HepG2 (cell line): ENCODE data around the gene KCNMB2. TPM values are rescaled to one million over a fixed set of nuclear protein-coding genes. Genes with fewer than 3 reads are reported as not detected.

Experiments used
- CHD2 ChIP-seq: IDR thresholded peaks from 2 replicates; pipeline ENCODE4 v1.6.1; 2011; ENCODE audit warnings: low read depth, low read length, improper control_type of control experiment
- GLMP ChIP-seq: sonication (generic); formaldehyde crosslinking; IDR thresholded peaks from 2 replicates; pipeline ENCODE4 v1.9.0; 2021; ENCODE audit warnings: missing genetic modification reagents, mild to moderate bottlenecking, borderline replicate concordance
- polyA plus RNA-seq, 8 experiments: library from polyadenylated mRNA; depleted of rRNA in 3 of 8; stranded (reverse) in 7 of 8; unstranded in 1 of 8; fragments of >200 nt; fragmentation: Illumina TruSeq in 4 of 8; extraction: Trizol in 4 of 8; gene quantifications; 2 replicates each; pipeline versions ENCODE4 v1.2.1 to v1.2.3, GENCODE V29; 2011 to 2016; ENCODE audit warnings: low read depth in 4 of 8, missing spikeins in 1 of 8, mixed read lengths in 1 of 8; ENCODE audit not compliant: insufficient read depth in 1 of 8
- total RNA-seq, 5 experiments: library from RNA; depleted of rRNA; stranded (reverse); fragments of >200 nt; fragmentation: Illumina TruSeq; extraction: Trizol; gene quantifications; 2 replicates each; pipeline ENCODE4 v1.2.3, GENCODE V29; 2016; ENCODE audit warnings: low read depth in 1 of 5
- TF ChIP-seq, protein P1 (sequence below): sonication (generic); formaldehyde crosslinking; IDR thresholded peaks from one replicate; pipeline ENCODE4 v1.5.1; 2020; ENCODE audit warnings: mild to moderate bottlenecking, missing genetic modification reagents; ENCODE audit errors: not compliant biosample characterization

KCNMB2 gene
- total and polyA plus RNA-seq, 2 of the 13 experiments (the other 11 are each of a cell fraction or from before 2014, with no cell fraction given): not detected

DNA sequence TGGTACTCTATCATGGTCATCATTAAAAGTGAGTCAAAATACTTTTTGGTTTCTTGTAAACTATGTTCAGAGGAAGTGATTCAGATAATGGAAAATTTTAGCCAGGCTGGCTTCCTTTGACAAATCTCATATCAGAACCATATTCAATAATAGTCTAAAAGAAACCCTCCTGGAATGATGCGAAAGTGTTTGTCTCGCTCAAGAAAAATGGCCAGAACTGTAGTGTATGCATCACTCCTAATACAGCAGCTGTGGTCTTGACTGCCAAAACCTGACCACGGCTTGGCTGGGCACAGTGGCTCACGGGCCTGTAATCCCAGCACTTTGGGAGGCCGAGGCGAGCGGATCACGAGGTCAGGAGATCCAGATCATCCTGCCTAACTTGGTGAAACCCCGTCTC is 35.6 kb upstream of the KCNMB2 start (continued):
- TF ChIP-seq, protein P1, sequence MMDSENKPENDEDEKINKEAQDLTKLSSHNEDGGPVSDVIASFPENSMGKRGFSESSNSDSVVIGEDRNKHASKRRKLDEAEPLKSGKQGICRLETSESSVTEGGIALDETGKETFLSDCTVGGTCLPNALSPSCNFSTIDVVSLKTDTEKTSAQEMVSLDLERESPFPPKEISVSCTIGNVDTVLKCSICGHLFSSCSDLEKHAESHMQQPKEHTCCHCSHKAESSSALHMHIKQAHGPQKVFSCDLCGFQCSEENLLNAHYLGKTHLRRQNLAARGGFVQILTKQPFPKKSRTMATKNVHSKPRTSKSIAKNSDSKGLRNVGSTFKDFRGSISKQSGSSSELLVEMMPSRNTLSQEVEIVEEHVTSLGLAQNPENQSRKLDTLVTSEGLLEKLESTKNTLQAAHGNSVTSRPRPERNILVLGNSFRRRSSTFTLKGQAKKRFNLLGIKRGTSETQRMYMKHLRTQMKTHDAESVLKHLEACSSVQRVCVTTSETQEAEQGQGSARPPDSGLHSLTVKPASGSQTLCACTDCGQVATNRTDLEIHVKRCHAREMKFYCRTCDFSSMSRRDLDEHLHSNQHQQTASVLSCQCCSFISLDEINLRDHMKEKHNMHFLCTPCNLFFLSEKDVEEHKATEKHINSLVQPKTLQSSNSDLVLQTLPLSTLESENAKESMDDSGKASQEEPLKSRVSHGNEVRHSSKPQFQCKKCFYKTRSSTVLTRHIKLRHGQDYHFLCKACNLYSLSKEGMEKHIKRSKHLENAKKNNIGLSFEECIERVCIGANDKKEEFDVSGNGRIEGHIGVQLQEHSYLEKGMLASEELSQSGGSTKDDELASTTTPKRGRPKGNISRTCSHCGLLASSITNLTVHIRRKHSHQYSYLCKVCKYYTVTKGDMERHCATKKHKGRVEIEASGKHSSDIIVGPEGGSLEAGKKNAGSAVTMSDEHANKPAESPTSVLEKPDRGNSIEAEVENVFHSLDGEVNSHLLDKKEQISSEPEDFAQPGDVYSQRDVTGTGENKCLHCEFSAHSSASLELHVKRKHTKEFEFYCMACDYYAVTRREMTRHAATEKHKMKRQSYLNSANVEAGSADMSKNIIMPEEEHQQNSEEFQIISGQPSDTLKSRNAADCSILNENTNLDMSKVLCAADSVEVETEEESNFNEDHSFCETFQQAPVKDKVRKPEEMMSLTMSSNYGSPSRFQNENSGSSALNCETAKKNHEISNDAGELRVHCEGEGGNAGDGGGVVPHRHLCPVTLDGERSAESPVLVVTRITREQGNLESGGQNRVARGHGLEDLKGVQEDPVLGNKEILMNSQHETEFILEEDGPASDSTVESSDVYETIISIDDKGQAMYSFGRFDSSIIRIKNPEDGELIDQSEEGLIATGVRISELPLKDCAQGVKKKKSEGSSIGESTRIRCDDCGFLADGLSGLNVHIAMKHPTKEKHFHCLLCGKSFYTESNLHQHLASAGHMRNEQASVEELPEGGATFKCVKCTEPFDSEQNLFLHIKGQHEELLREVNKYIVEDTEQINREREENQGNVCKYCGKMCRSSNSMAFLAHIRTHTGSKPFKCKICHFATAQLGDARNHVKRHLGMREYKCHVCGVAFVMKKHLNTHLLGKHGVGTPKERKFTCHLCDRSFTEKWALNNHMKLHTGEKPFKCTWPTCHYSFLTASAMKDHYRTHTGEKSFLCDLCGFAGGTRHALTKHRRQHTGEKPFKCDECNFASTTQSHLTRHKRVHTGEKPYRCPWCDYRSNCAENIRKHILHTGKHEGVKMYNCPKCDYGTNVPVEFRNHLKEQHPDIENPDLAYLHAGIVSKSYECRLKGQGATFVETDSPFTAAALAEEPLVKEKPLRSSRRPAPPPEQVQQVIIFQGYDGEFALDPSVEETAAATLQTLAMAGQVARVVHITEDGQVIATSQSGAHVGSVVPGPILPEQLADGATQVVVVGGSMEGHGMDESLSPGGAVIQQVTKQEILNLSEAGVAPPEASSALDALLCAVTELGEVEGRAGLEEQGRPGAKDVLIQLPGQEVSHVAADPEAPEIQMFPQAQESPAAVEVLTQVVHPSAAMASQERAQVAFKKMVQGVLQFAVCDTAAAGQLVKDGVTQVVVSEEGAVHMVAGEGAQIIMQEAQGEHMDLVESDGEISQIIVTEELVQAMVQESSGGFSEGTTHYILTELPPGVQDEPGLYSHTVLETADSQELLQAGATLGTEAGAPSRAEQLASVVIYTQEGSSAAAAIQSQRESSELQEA (CRISPR knock-in tag): no peak
- TF ChIP-seq GLMP (CRISPR knock-in tag): no peak
- no peak for TF ChIP-seq CHD2
